Keratinocyte (primary cell): Measurements from ENCODE around the gene TAS1R2. TPM values are rescaled to one million over a fixed set of nuclear protein-coding genes. Genes with fewer than 3 reads are reported as not detected.

Source experiments
- DNase-seq: peaks from one replicate; pipeline ENCODE4 v3.0.0-alpha.2; 2011; ENCODE audit warnings: low read depth, missing footprints, low spot score
- FAIRE-seq: peaks from 2 replicates; lab custom pipeline; 2011; peaks lifted over from hg19 to GRCh38; lab: Jason Lieb, UNC
- H2AFZ ChIP-seq: 2 replicates; pipeline ENCODE4 v1.6.0; 2012; ENCODE audit warnings: low read length, control low read depth, inconsistent platforms; ENCODE audit not compliant: control insufficient read depth
- H3K27ac ChIP-seq: 2 replicates; pipeline ENCODE4 v1.5.1; 2011; ENCODE audit warnings: low read length; ENCODE audit not compliant: control insufficient read depth, insufficient read depth
- H3K27me3 ChIP-seq: 3 replicates; pipeline ENCODE4 v1.6.0; 2011; ENCODE audit warnings: low read length; ENCODE audit not compliant: control insufficient read depth, insufficient read depth; ENCODE audit errors: extremely low read depth
- H3K36me3 ChIP-seq, 2 experiments: 2 replicates in 1 of 2; 3 replicates in 1 of 2; pipeline ENCODE4 v1.5.1; 2011; ENCODE audit warnings: low read length in 2 of 2, mild to moderate bottlenecking in 1 of 2; ENCODE audit not compliant: control insufficient read depth in 2 of 2, insufficient read depth in 2 of 2; ENCODE audit errors: extremely low read depth in 1 of 2
- H3K4me1 ChIP-seq: 3 replicates; pipeline ENCODE4 v1.5.1; 2011; ENCODE audit warnings: low read length; ENCODE audit not compliant: control insufficient read depth, insufficient read depth; ENCODE audit errors: extremely low read depth
- H3K4me2 ChIP-seq: 3 replicates; pipeline ENCODE4 v1.6.0; 2011; ENCODE audit warnings: low read depth, low read length; ENCODE audit not compliant: control insufficient read depth, insufficient read depth; ENCODE audit errors: extremely low read depth
- H3K4me3 ChIP-seq, 3 experiments: fragments of 200-600 bp in 1 of 3; sonication (generic) in 1 of 3; 2 replicates in 2 of 3; 3 replicates in 1 of 3; pipeline ENCODE4 v1.5.1; 2011 to 2016; ENCODE audit warnings: low read length in 3 of 3, mild to moderate bottlenecking in 3 of 3, control low read depth in 2 of 3, inconsistent platforms in 1 of 3, low read depth in 1 of 3, mixed read lengths in 1 of 3, mixed run types in 1 of 3, moderate library complexity in 1 of 3; ENCODE audit not compliant: control insufficient read depth in 2 of 3, insufficient read depth in 2 of 3; ENCODE audit errors: extremely low read depth in 1 of 3
- H3K79me2 ChIP-seq: 2 replicates; pipeline ENCODE4 v1.6.0; 2012; ENCODE audit warnings: low read length; ENCODE audit not compliant: control insufficient read depth, insufficient read depth
- H3K9ac ChIP-seq: 3 replicates; pipeline ENCODE4 v1.6.0; 2011; ENCODE audit warnings: low read length; ENCODE audit not compliant: control insufficient read depth, insufficient read depth; ENCODE audit errors: extremely low read depth
- H3K9me1 ChIP-seq: 3 replicates; pipeline ENCODE4 v1.6.0; 2011; ENCODE audit warnings: low read length; ENCODE audit not compliant: control insufficient read depth, insufficient read depth; ENCODE audit errors: extremely low read depth
- H3K9me3 ChIP-seq: 2 replicates; pipeline ENCODE4 v1.5.1; 2012; ENCODE audit warnings: low read depth, low read length; ENCODE audit not compliant: control insufficient read depth
- H4K20me1 ChIP-seq: 3 replicates; pipeline ENCODE4 v1.6.0; 2011; ENCODE audit warnings: low read length; ENCODE audit not compliant: control insufficient read depth, insufficient read depth; ENCODE audit errors: extremely low read depth
- EZH2 ChIP-seq: IDR thresholded peaks from one replicate; pipeline ENCODE4 v1.6.1; 2012; ENCODE audit warnings: inconsistent platforms, mild to moderate bottlenecking, low read length, moderate library complexity
- dilution Hi-C: fragments of 300-500 bp; cut with MboI; formaldehyde crosslinking; loops from one replicate; pipeline ENCODE4 v1.7.0; 2020; ENCODE audit warnings: low sequenced_read_pairs; ENCODE audit not compliant: extremely low pct_ligation_motif_present
- polyA plus RNA-seq, 5 experiments: library from polyadenylated mRNA; depleted of rRNA in 3 of 5; stranded (reverse) in 3 of 5; stranded (forward) in 1 of 5; unstranded in 1 of 5; fragments of >200 nt; gene quantifications; 1 replicate in 1 of 5; 2 replicates in 3 of 5; 3 replicates in 1 of 5; pipeline versions ENCODE4 v1.2.1 to v1.2.3, GENCODE V29; 2011 to 2012; ENCODE audit warnings: missing spikeins in 2 of 5, low read depth in 1 of 5, low replicate concordance in 1 of 5
- TF ChIP-seq, protein P1 (sequence below), 3 experiments: IDR thresholded peaks in 1 of 3; conservative IDR thresholded peaks in 1 of 3; optimal IDR thresholded peaks in 1 of 3; 2 replicates in 2 of 3; 3 replicates in 1 of 3; pipeline versions ENCODE3 to v1.5.1; 2011; ENCODE audit warnings: low read length in 3 of 3, mild to moderate bottlenecking in 3 of 3, moderate library complexity in 2 of 3, control low read depth in 1 of 3, inconsistent platforms in 1 of 3; ENCODE audit not compliant: insufficient read depth in 2 of 3; ENCODE audit errors: extremely low read depth in 1 of 3

The TAS1R2 gene
- polyA plus RNA-seq, 1 donor (not counting 4 experiments of a cell fraction or from before 2014, with no cell fraction given), result not detected

- peaks cover 38% of the 10 kb centered on the region for H3K4me1 ChIP-seq
- no peak overlapping the region for H3K9ac ChIP-seq
- no peak overlapping the region for H3K27ac ChIP-seq
- no peaks in the 10 kb centered on the region for H3K27me3 ChIP-seq
- H3K4me2 ChIP-seq, result no peak overlapping the region
- no peaks in the 10 kb centered on the region for H3K9me3 ChIP-seq
- FAIRE-seq, result peak; percentile 67
- DNase-seq, result no peak
- H3K9me1 ChIP-seq, result no peaks in the 10 kb centered on the region
- H4K20me1 ChIP-seq, result no peaks in the 10 kb centered on the region
- no peak overlapping the region for H2AFZ ChIP-seq
- peaks cover 17 to 44% of the 10 kb centered on the region in 2 experiments for H3K36me3 ChIP-seq
- H3K4me3 ChIP-seq, result no peak overlapping the region
- no peak for TF ChIP-seq EZH2
- TF ChIP-seq, protein P1, sequence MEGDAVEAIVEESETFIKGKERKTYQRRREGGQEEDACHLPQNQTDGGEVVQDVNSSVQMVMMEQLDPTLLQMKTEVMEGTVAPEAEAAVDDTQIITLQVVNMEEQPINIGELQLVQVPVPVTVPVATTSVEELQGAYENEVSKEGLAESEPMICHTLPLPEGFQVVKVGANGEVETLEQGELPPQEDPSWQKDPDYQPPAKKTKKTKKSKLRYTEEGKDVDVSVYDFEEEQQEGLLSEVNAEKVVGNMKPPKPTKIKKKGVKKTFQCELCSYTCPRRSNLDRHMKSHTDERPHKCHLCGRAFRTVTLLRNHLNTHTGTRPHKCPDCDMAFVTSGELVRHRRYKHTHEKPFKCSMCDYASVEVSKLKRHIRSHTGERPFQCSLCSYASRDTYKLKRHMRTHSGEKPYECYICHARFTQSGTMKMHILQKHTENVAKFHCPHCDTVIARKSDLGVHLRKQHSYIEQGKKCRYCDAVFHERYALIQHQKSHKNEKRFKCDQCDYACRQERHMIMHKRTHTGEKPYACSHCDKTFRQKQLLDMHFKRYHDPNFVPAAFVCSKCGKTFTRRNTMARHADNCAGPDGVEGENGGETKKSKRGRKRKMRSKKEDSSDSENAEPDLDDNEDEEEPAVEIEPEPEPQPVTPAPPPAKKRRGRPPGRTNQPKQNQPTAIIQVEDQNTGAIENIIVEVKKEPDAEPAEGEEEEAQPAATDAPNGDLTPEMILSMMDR (optimal IDR thresholded peaks at IDR 0.05 in 1 of 3, IDR thresholded peaks at IDR 0.05 in 1 of 3, conservative IDR thresholded peaks at IDR 0.05 in 1 of 3; ENCODE audit: extremely low read depth in 1 of 3, insufficient read depth in 2 of 3, low read length in 3 of 3), result peak in 2 of 3 experiments; percentile 89 to 94
- no peaks in the 10 kb centered on the region for H3K79me2 ChIP-seq
- dilution Hi-C loops, result no loop called here
These were observed 24.4 kb upstream of the TAS1R2 start for GRCh38 chr1:18883636-18884418.

DNA sequence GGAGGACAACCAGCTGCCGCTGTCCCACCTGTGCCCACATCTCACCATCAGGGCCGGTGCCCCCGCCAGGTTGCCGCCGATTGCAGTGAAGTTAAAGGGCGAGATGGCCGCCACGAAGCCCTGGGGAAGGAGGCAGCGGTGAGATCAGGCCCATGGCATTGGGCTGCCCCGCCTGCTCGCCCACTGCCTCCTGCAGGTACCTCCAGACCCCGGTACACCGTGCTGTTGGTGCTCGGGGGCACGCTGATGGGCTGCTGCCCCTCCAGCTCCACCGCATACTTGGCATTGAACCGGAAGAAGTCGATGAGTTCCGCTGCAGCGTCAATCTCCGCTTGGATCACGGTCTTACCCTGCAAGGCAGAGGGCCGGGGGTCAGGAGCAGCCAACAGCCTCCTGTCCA is 23.6 kb upstream of the TAS1R2 start:
- FAIRE-seq (no peak), DNase-seq (no peak)
- no peak overlapping the region for H3K4me2 ChIP-seq
- no peaks in the 10 kb centered on the region for H3K9me3 ChIP-seq
- peaks cover 38% of the 10 kb centered on the region for H3K4me1 ChIP-seq
- H3K4me3 ChIP-seq, result no peak overlapping the region
- dilution Hi-C loops, result no loop called here
- no peak overlapping the region for H3K27ac ChIP-seq
- H3K9me1 ChIP-seq, result no peaks in the 10 kb centered on the region
- H3K9ac ChIP-seq, result no peak overlapping the region
- H4K20me1 ChIP-seq, result no peaks in the 10 kb centered on the region
- TF ChIP-seq, protein P1 (optimal IDR thresholded peaks at IDR 0.05 in 1 of 3, IDR thresholded peaks at IDR 0.05 in 1 of 3, conservative IDR thresholded peaks at IDR 0.05 in 1 of 3; ENCODE audit: extremely low read depth in 1 of 3, insufficient read depth in 2 of 3, low read length in 3 of 3), result no peak
- no peak for TF ChIP-seq EZH2
- H2AFZ ChIP-seq, result no peak overlapping the region
- H3K36me3 ChIP-seq, result peaks cover 18 to 43% of the 10 kb centered on the region in 2 experiments
- H3K79me2 ChIP-seq, result no peaks in the 10 kb centered on the region
- H3K27me3 ChIP-seq, result no peaks in the 10 kb centered on the region
